HepG2 (cell line): ENCODE measurements around the gene C2CD3. TPM values are rescaled to one million over a fixed set of nuclear protein-coding genes. Genes with fewer than 3 reads are reported as not detected.

Experiments
- ATAC-seq: fragments of 200-7000 bp; cut with Tn5 transposase; 3 replicates; pipeline ENCODE4 v1.9.1; 2020; ENCODE audit warnings: mild to moderate bottlenecking, moderate library complexity
- BruUV-seq: library from RNA; stranded (reverse); fragments of 400-500 nt; replicated peaks from 2 replicates; lab custom pipeline; 2021; lab: Mats Ljungman, UMichigan
- CTCF ChIA-PET: fragments of 300-600 bp; formaldehyde crosslinking; extraction: SDS; loops from one replicate; lab custom pipeline; 2021; ENCODE audit warnings: low total read pairs, inconsistent platforms, low intra/inter-chr PET ratio; lab: Yijun Ruan, JAX
- POLR2A ChIA-PET: fragments of 350-600 bp; sonication (Branson Sonifier 250); formaldehyde crosslinking; loops from one replicate; lab custom pipeline; 2020; ENCODE audit warnings: antibody characterized with exemption, inconsistent platforms; lab: Yijun Ruan, JAX
- DNase-seq: peaks from one replicate; pipeline ENCODE4 v3.0.0-alpha.2; 2015; ENCODE audit warnings: low spot score
- FAIRE-seq: peaks from 3 replicates; lab custom pipeline; 2011; peaks lifted over from hg19 to GRCh38; lab: Jason Lieb, UNC
- H2AFZ ChIP-seq: one replicate; pipeline ENCODE4 v1.6.1; 2011; ENCODE audit warnings: low read length, inconsistent platforms
- H3K27ac ChIP-seq: fragments of 300-600 bp; 3 replicates; pipeline ENCODE4 v1.8.0; 2011; ENCODE audit warnings: mixed run types, mild to moderate bottlenecking, mixed read lengths, low read length, inconsistent platforms; ENCODE audit not compliant: insufficient read depth; ENCODE audit errors: extremely low read length
- H3K27me3 ChIP-seq, 2 experiments: fragments of 200-600 bp in 1 of 2; 2 replicates in 1 of 2; 3 replicates in 1 of 2; pipeline versions ENCODE4 v1.6.0 to v1.8.0; 2011; ENCODE audit warnings: low read length in 2 of 2, mild to moderate bottlenecking in 2 of 2, moderate library complexity in 2 of 2, inconsistent platforms in 1 of 2; ENCODE audit not compliant: insufficient read depth in 2 of 2, control insufficient read depth in 1 of 2
- H3K36me3 ChIP-seq, 2 experiments: fragments of 200-600 bp in 1 of 2; replicated peaks in 1 of 2; 2 replicates in 1 of 2; 3 replicates in 1 of 2; pipeline versions ENCODE4 v1.5.1 to v1.8.0; 2011; ENCODE audit warnings: low read length in 2 of 2, inconsistent platforms in 1 of 2; ENCODE audit not compliant: insufficient read depth in 2 of 2, control insufficient read depth in 1 of 2
- H3K4me1 ChIP-seq: 2 replicates; pipeline ENCODE4 v1.5.1; 2012; ENCODE audit warnings: low read length, inconsistent platforms; ENCODE audit not compliant: insufficient read depth
- H3K4me2 ChIP-seq: 2 replicates; pipeline ENCODE4 v1.6.0; 2011; ENCODE audit warnings: low read depth, low read length, inconsistent platforms
- H3K4me3 ChIP-seq, 3 experiments: fragments of 200-600 bp in 1 of 3; sonication (generic), shearing (Covaris generic) in 1 of 3; replicated peaks in 1 of 3; 2 replicates each; pipeline ENCODE4 v1.5.1; 2011 to 2016; ENCODE audit warnings: low read length in 3 of 3, inconsistent platforms in 2 of 3, low read depth in 2 of 3, mild to moderate bottlenecking in 2 of 3, control low read depth in 1 of 3, mixed read lengths in 1 of 3; ENCODE audit not compliant: insufficient read depth in 1 of 3
- H3K79me2 ChIP-seq: one replicate; pipeline ENCODE4 v1.6.1; 2011; ENCODE audit warnings: low read length, inconsistent platforms; ENCODE audit not compliant: insufficient read depth
- H3K9ac ChIP-seq: 2 replicates; pipeline ENCODE4 v1.6.0; 2011; ENCODE audit warnings: mild to moderate bottlenecking, low read depth, low read length, inconsistent platforms; ENCODE audit not compliant: insufficient read depth
- H3K9me3 ChIP-seq: 2 replicates; pipeline ENCODE4 v1.5.1; 2012; ENCODE audit warnings: mild to moderate bottlenecking, low read length
- H4K20me1 ChIP-seq: 2 replicates; pipeline ENCODE4 v1.6.0; 2011; ENCODE audit warnings: inconsistent platforms, mild to moderate bottlenecking, low read length, moderate library complexity; ENCODE audit not compliant: insufficient read depth
- HIVEP1 ChIP-seq: sonication (generic); formaldehyde crosslinking; IDR thresholded peaks from 2 replicates; pipeline ENCODE4 v1.4.0; 2020; ENCODE audit warnings: mild to moderate bottlenecking, missing genetic modification reagents
- ZNF780A ChIP-seq: sonication (generic); formaldehyde crosslinking; IDR thresholded peaks from 2 replicates; pipeline ENCODE4 v1.8.0; 2022; ENCODE audit warnings: mild to moderate bottlenecking, missing genetic modification reagents, moderate library complexity
- WGBS: methylation state at CpG from one replicate; pipeline ENCODE4 v1.1.6; 2017; ENCODE audit warnings: low lambda C conversion rate; 5-methylcytosine and 5-hydroxymethylcytosine counted together
- in situ Hi-C: cut with HindIII; loops from 2 replicates; pipeline ENCODE4 v1.10.0; 2017; ENCODE audit warnings: low pct_unique_long_range_greater_than_20kb; ENCODE audit not compliant: extremely low pct_ligation_motif_present
- intact Hi-C: fragments of 100-400 bp; cut with micrococcal nuclease; formaldehyde crosslinking; loops from one replicate; pipeline ENCODE4 v1.10.0; 2022; ENCODE audit not compliant: unreplicated experiment
- polyA plus RNA-seq, 8 experiments: library from polyadenylated mRNA; depleted of rRNA in 3 of 8; stranded (reverse) in 7 of 8; unstranded in 1 of 8; fragments of >200 nt; fragmentation: Illumina TruSeq in 4 of 8; extraction: Trizol in 4 of 8; gene quantifications; 2 replicates each; pipeline versions ENCODE4 v1.2.1 to v1.2.3, GENCODE V29; 2011 to 2016; ENCODE audit warnings: low read depth in 4 of 8, missing spikeins in 1 of 8, mixed read lengths in 1 of 8; ENCODE audit not compliant: insufficient read depth in 1 of 8
- total RNA-seq, 5 experiments: library from RNA; depleted of rRNA; stranded (reverse); fragments of >200 nt; fragmentation: Illumina TruSeq; extraction: Trizol; gene quantifications; 2 replicates each; pipeline ENCODE4 v1.2.3, GENCODE V29; 2016; ENCODE audit warnings: low read depth in 1 of 5
- TF ChIP-seq, protein P1 (sequence below): sonication (generic); formaldehyde crosslinking; IDR thresholded peaks from 2 replicates; pipeline ENCODE4 v1.4.0; 2020; ENCODE audit warnings: missing genetic modification reagents

C2CD3 gene
- total and polyA plus RNA-seq, 2 of the 13 experiments (the other 11 are each of a cell fraction or from before 2014, with no cell fraction given), result 5.5 to 6.4 TPM

- TF ChIP-seq HIVEP1 (CRISPR knock-in tag) (no peak), ZNF780A (CRISPR knock-in tag) (no peak)
Measured at GRCh38 chr11:74004046-74004695, 166.6 kb downstream of the C2CD3 start (continued).

GRCh38 chr11:74002832-74003231 lies 168.0 kb downstream of the C2CD3 start:
- intact Hi-C loops, result no loop called here
- DNase-seq (no peak), ATAC-seq (no peak), FAIRE-seq (no peak)
- H3K27me3 ChIP-seq, result no peaks in the 10 kb centered on the region
- no peak overlapping the region for H2AFZ ChIP-seq
- no peaks in the 10 kb centered on the region for H3K79me2 ChIP-seq
- no peak overlapping the region for H3K27ac ChIP-seq
- 88% methylated on average over 4 of the region's 4 CpGs for WGBS
- H3K4me1 ChIP-seq, result peaks cover 33% of the 10 kb centered on the region
- TF ChIP-seq, protein P1, sequence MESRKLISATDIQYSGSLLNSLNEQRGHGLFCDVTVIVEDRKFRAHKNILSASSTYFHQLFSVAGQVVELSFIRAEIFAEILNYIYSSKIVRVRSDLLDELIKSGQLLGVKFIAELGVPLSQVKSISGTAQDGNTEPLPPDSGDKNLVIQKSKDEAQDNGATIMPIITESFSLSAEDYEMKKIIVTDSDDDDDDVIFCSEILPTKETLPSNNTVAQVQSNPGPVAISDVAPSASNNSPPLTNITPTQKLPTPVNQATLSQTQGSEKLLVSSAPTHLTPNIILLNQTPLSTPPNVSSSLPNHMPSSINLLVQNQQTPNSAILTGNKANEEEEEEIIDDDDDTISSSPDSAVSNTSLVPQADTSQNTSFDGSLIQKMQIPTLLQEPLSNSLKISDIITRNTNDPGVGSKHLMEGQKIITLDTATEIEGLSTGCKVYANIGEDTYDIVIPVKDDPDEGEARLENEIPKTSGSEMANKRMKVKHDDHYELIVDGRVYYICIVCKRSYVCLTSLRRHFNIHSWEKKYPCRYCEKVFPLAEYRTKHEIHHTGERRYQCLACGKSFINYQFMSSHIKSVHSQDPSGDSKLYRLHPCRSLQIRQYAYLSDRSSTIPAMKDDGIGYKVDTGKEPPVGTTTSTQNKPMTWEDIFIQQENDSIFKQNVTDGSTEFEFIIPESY, result no peak
- H3K4me3 ChIP-seq, result no peak overlapping the region
- H3K36me3 ChIP-seq, result no peaks in the 10 kb centered on the region
- ChIA-PET CTCF (no interaction called here), POLR2A (interaction anchor here (1.6 kb wide), 1 partner anchor 16 kb away, joined by 4 read pairs; no protein-coding TSS in a partner anchor)
- H3K4me2 ChIP-seq, result no peak overlapping the region
- H3K9me3 ChIP-seq, result no peaks in the 10 kb centered on the region
- in situ Hi-C loops, result no loop called here
- H4K20me1 ChIP-seq, result no peaks in the 10 kb centered on the region
- H3K9ac ChIP-seq, result no peak overlapping the region
- no TSS peak for BruUV-seq
